GM06990 (cell line): ENCODE results near the gene TFAP2A.

Source experiments
- DNase-seq: peaks from one replicate; pipeline ENCODE4 v3.0.0-alpha.2; 2011; ENCODE audit not compliant: insufficient read length; ENCODE audit errors: extremely low read depth
- H3K27me3 ChIP-seq: replicated peaks from 2 replicates; pipeline ENCODE4 v1.6.0; 2011; ENCODE audit warnings: low read length; ENCODE audit not compliant: control insufficient read depth, insufficient read depth
- H3K36me3 ChIP-seq: 2 replicates; pipeline ENCODE4 v1.5.1; 2011; ENCODE audit warnings: low read length; ENCODE audit not compliant: control insufficient read depth, insufficient read depth
- H3K4me3 ChIP-seq: replicated peaks from 2 replicates; pipeline ENCODE4 v1.5.1; 2011; ENCODE audit warnings: low read depth, mild to moderate bottlenecking, control low read depth, low read length
- TF ChIP-seq, protein P1 (sequence below): IDR thresholded peaks from 2 replicates; pipeline ENCODE4 v1.5.1; 2011; ENCODE audit warnings: low read length, control low read depth, mild to moderate bottlenecking, inconsistent platforms; ENCODE audit not compliant: insufficient read depth, poor library complexity, severe bottlenecking

TFAP2A gene

GRCh38 chr6:10385524-10386132 is 29.2 kb downstream of the TFAP2A start:
- Histone ChIP-seq H3K27me3 (peaks cover 2% of the 10 kb centered on the region), H3K4me3 (no peak overlapping the region), H3K36me3 (no peaks in the 10 kb centered on the region)
- TF ChIP-seq, protein P1, sequence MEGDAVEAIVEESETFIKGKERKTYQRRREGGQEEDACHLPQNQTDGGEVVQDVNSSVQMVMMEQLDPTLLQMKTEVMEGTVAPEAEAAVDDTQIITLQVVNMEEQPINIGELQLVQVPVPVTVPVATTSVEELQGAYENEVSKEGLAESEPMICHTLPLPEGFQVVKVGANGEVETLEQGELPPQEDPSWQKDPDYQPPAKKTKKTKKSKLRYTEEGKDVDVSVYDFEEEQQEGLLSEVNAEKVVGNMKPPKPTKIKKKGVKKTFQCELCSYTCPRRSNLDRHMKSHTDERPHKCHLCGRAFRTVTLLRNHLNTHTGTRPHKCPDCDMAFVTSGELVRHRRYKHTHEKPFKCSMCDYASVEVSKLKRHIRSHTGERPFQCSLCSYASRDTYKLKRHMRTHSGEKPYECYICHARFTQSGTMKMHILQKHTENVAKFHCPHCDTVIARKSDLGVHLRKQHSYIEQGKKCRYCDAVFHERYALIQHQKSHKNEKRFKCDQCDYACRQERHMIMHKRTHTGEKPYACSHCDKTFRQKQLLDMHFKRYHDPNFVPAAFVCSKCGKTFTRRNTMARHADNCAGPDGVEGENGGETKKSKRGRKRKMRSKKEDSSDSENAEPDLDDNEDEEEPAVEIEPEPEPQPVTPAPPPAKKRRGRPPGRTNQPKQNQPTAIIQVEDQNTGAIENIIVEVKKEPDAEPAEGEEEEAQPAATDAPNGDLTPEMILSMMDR: no peak
- DNase-seq: no peak

GRCh38 chr6:10384610-10385523 is 30.0 kb downstream of the TFAP2A start:
- no peak overlapping the region for H3K4me3 ChIP-seq
- no peak for DNase-seq

DNA sequence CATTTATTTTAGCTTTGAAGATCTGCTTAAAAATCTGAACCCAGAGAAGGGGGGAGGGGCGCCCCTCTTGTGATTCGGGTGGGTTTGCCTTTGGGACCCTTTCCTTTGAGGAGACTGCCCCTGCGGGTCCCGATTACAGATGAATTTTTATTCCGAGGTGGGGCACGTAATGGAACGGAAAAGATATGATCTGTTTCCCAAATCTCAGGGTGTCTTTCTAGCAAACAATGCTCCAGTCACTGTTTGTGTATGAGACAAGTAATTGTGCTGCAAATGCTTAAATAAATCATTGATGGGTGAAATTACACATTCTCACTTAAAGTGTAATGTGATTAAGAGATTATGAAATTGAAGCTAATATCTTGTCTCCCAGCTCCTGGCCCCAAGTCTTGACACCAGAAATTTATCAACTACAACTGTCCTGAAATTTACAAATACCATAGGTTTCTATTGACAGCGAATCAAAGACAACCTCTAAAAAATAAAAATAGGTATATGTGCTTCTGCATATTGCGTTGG is 30.7 kb downstream of the TFAP2A start:
- TF ChIP-seq, protein P1: no peak
- no peak overlapping the region for H3K4me3 ChIP-seq
- H3K27me3 ChIP-seq: peaks cover 2% of the 10 kb centered on the region
- no peak for DNase-seq
- H3K36me3 ChIP-seq: no peaks in the 10 kb centered on the region

More at GRCh38 chr6:10384610-10385523, 30.0 kb downstream of the TFAP2A start:
- H3K36me3 ChIP-seq: no peaks in the 10 kb centered on the region
- peaks cover 2% of the 10 kb centered on the region for H3K27me3 ChIP-seq
- TF ChIP-seq, protein P1: no peak

- TF ChIP-seq, protein P1: no peak
- peaks cover 2% of the 10 kb centered on the region for H3K27me3 ChIP-seq
- no peak for DNase-seq
- H3K36me3 ChIP-seq: no peaks in the 10 kb centered on the region
- no peak overlapping the region for H3K4me3 ChIP-seq
Observed at GRCh38 chr6:10383331-10384090, 31.4 kb downstream of the TFAP2A start.

- TF ChIP-seq, protein P1: no peak
- H3K4me3 ChIP-seq: no peak overlapping the region
- no peaks in the 10 kb centered on the region for H3K36me3 ChIP-seq
- no peak for DNase-seq
- H3K27me3 ChIP-seq: peaks cover 2% of the 10 kb centered on the region
Observed at GRCh38 chr6:10382728-10383330, 32.0 kb downstream of the TFAP2A start.
